HG03558 (cell line): ENCODE data around the gene ISCA1.

Experiments used
- ATAC-seq: cut with Tn5 transposase; IDR thresholded peaks from one replicate; pipeline ENCODE4 v1.9.1; 2021; ENCODE audit warnings: moderate number of reproducible peaks; ENCODE audit not compliant: unreplicated experiment; ENCODE audit errors: extremely low read depth

ISCA1 gene

DNA sequence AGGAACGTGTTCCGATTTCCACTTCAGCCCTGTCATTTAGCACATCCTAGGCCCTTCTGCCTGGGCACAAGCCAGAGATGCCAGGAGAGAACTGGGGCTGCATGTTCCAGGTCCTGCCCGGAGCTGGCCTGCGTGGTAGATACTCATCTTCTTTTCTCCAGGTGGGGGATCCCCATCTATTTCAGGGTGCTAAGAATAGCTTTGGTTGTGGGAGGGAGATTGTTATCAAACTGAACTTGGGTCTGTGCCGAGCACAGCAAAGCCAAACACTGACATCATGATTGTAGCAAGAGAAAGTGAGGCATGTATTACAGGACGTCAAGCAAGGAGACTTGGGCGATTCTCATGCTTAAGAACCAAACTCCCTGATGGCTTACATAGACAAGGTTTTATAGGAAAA, 41.1 kb downstream of the ISCA1 start:
- ATAC-seq = no peak

DNA sequence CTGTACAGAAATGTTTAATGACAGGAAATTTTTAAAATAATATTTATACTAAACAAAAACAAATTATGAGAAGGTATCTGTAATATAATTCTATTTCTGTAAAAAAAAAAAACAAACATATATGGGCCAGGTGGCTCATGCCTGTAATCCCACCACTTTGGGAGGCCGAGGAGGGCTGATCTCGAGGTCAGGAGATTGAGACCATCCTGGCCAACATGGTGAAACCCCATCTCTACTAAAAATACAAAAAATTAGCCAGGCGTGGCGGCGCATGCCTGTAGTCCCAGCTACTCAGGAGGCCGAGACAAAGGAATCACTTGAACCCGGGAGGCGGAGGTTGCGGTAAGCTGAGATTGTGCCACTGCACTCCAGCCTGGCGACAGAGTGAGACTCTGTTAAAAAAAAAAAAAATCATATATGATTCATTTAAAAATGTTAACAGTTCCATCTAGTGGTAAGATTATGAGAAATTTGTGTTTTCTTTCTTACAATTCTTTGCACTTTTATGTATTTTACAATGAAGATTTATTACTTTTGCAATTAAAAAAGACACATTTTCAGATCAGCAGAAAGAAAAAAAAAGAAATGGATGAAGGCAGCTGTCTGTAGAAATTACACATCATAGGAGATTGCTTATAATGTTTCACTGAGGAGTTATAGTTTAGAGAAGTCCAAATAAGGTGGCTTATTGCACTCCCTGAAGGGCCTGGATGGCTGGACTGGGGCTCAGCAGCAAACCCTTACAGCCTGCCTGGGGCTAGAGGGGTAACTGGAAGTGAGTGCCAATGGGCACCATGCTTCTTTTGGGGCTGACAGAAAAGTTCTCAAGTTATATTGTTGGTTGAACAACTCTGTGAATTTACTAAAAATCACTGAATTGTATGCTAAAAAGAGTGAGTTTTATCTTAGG, 43.2 kb downstream of the ISCA1 start:
- no peak for ATAC-seq

DNA sequence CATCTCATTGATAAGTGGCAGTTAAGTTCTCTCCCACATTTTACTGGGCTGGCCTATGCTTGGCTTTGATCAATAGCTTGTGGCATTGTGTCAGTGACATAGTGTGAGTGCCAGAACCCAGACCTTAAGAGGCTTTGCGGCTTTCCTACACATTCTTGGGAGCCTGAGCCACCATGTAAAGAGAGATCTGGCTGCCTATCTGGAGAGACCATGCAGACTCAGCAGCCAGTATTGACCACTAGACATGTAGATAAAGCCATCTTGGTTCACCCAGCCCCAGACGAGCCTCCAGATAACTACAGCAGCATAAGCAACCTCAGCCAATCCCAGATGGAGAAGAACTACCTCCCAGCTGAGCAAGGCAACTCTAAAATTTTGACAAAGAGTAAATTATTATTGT, 51.5 kb downstream of the ISCA1 start:
- no peak for ATAC-seq

DNA sequence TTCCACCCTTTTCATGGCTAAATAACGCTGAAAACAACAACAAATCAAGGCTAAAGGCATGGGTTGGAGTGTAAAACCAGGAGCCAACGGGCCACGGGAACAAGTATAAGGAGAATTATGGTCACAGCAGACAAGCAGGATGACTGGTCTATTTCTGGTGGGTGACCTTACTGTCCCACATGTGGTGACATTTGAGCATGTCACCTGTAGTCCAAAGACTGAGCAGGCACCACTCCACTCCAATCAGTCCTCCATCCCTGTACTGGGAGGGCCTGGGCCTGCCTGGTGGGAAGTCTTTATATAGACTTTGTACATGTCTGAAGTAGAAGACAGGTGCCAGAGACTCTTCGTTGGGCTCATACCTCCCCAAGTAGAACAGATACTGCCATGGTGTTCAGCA, 59.7 kb downstream of the ISCA1 start:
- no peak for ATAC-seq

DNA sequence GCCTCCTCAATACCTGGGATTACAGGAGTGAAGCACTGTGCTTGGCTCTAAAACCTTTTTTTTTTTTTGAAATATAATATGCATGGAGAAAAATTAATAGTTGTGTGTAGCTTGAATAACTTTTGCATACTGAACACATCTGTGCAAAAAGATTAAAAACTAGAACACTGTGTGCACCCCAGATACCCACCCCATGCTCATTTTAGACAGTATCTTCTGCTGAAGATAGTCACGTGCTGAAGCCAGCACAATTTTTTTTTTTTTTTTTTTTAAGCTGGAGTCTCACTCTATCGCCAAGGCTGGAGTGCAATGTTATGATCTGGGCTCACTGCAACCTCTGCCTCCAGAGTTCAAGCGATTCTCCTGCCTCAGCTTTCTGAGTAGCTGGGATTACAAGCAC, 62.7 kb downstream of the ISCA1 start:
- no peak for ATAC-seq

DNA sequence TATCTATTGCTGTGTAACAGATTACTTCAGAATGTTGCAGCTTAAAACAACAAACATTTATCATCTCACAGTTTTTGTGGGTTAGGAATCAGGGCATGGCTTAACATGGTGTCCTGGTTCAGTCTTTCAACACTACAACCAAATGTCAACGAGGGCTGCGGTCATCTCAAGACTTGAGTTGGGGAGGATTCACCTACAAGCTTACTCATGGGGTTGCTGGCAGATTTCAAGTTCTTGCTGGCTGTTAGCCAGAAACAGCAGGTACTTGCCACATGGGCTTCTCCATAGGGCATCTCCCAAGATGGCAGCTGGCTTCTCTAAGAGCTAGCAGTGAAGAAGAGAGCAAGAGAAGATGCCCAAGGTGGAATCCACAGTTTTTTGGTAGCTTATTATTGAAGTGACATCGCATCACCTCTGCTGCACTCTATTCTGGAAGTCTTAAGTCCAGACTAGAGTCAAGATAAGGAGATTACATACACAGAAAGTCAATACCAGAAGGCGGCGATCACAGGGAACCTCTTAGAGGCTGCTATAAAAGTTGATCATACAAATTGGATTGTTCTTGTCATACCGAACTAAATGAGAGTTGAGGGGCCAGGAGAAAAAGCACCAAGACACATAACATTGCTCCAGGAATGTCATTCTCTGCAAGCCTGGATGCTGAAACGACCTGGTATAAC, 65.1 kb downstream of the ISCA1 start:
- ATAC-seq = no peak
